Body of pancreas (tissue), 4 donors: Measurements from ENCODE around the gene WWC2.

Experiments used
- POLR2A ChIP-seq, 3 donors: fragments of 450-650 bp; IDR thresholded peaks; one replicate each; pipeline ENCODE4 v1.6.1; 2016; ENCODE audit warnings: antibody characterized with exemption in 3 of 3, mild to moderate bottlenecking in 2 of 3
- TF ChIP-seq, protein P1 (sequence below), 7 experiments: fragments of 450-650 bp in 4 of 7; fragments of 200-600 bp in 3 of 7; sonication (generic) in 3 of 7; IDR thresholded peaks; one replicate each; pipeline ENCODE4 v1.5.1; 2016 to 2019; ENCODE audit warnings: antibody characterized with exemption in 7 of 7

DNA sequence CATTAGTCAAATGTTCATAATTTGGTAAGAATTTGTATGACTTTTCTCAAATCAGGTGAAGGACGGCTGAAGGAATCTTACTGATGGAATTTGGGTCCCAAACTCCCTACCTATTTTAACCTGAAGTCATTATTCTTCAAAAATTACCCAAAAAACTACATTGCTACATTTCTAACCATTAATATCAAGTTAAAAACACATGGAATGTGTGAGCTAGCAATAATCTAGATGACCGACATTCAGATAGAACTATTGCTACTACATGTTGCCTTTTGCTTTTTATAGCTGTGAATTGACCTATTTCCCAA, 25.3 kb upstream of the WWC2 start:
- TF ChIP-seq, protein P1, sequence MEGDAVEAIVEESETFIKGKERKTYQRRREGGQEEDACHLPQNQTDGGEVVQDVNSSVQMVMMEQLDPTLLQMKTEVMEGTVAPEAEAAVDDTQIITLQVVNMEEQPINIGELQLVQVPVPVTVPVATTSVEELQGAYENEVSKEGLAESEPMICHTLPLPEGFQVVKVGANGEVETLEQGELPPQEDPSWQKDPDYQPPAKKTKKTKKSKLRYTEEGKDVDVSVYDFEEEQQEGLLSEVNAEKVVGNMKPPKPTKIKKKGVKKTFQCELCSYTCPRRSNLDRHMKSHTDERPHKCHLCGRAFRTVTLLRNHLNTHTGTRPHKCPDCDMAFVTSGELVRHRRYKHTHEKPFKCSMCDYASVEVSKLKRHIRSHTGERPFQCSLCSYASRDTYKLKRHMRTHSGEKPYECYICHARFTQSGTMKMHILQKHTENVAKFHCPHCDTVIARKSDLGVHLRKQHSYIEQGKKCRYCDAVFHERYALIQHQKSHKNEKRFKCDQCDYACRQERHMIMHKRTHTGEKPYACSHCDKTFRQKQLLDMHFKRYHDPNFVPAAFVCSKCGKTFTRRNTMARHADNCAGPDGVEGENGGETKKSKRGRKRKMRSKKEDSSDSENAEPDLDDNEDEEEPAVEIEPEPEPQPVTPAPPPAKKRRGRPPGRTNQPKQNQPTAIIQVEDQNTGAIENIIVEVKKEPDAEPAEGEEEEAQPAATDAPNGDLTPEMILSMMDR (IDR thresholded peaks at IDR 0.05) = peak in 1 of 7 experiments; percentile 3
- TF ChIP-seq POLR2A (IDR thresholded peaks at IDR 0.05) = no peak
